ENCODE measurements around the gene HMCN2.

- TF ChIP-seq CTCF (conservative IDR thresholded peaks at IDR 0.05; ENCODE audit: low read length) (no peak), EZH2phosphoT487 (IDR thresholded peaks at IDR 0.05; ENCODE audit: borderline replicate concordance) (no peak)
These were observed 38.6 kb downstream of the HMCN2 start for GRCh38 chr9:130304116-130304515.
